Left renal cortex interstitium (tissue), 4 donors: Measurements from ENCODE around the gene RABEP2. TPM values are rescaled to one million over a fixed set of nuclear protein-coding genes. Genes with fewer than 3 reads are reported as not detected.
"Not testable (repeated sequence)": the region's sequence is repeated elsewhere in the genome, so short reads cannot be mapped to it uniquely, and the experiment has no call there.

Experiments used
- DNase-seq, 4 donors: peaks; one replicate each; pipeline ENCODE4 v3.0.0-alpha.2; 2013; ENCODE audit warnings: low read depth in 4 of 4, low spot score in 2 of 4, missing footprints in 1 of 4
- polyA plus RNA-seq, 4 donors: library from polyadenylated mRNA; unstranded; fragments of 120-200 nt; gene quantifications; one replicate each; pipeline ENCODE4 v1.2.1, GENCODE V29; 2013; ENCODE audit not compliant: insufficient read length in 4 of 4

Gene RABEP2
- polyA plus RNA-seq, 4 donors: 16.2 to 32.5 (median 28.7) TPM

GRCh38 chr16:28904828-28905227 is 20.2 kb downstream of the RABEP2 start:
- DNase-seq: no peak

- no peak for DNase-seq
Observed at GRCh38 chr16:28904363-28904762, 20.7 kb downstream of the RABEP2 start.

- DNase-seq: no peak
Observed at GRCh38 chr16:28903344-28904042, 21.5 kb downstream of the RABEP2 start.

GRCh38 chr16:28902909-28903308 is 22.1 kb downstream of the RABEP2 start:
- DNase-seq: no peak

- no peak for DNase-seq
Observed at GRCh38 chr16:28901862-28902261, 23.2 kb downstream of the RABEP2 start.

GRCh38 chr16:28900601-28901000 is 24.4 kb downstream of the RABEP2 start:
- DNase-seq: no peak

GRCh38 chr16:28899882-28900590 is 25.0 kb downstream of the RABEP2 start:
- no peak for DNase-seq

- no peak for DNase-seq
Observed at GRCh38 chr16:28898942-28899341, 26.1 kb downstream of the RABEP2 start.

GRCh38 chr16:28898266-28898665 is 26.8 kb downstream of the RABEP2 start:
- DNase-seq: no peak

- no peak for DNase-seq
Observed at GRCh38 chr16:28897826-28898225, 27.2 kb downstream of the RABEP2 start.

- DNase-seq: no peak
Observed at GRCh38 chr16:28895609-28896008, 29.4 kb downstream of the RABEP2 start.

GRCh38 chr16:28893291-28893690 is 31.7 kb downstream of the RABEP2 start:
- DNase-seq: no peak

GRCh38 chr16:28891964-28892890 is 32.8 kb downstream of the RABEP2 start:
- no peak for DNase-seq

GRCh38 chr16:28890355-28890754 is 34.7 kb downstream of the RABEP2 start:
- DNase-seq: not testable (repeated sequence)

GRCh38 chr16:28886945-28887344 is 38.1 kb downstream of the RABEP2 start:
- no peak for DNase-seq

GRCh38 chr16:28884045-28884444 is 41.0 kb downstream of the RABEP2 start:
- no peak for DNase-seq

GRCh38 chr16:28883221-28883996 is 41.6 kb downstream of the RABEP2 start:
- DNase-seq: no peak

- DNase-seq: no peak
Observed at GRCh38 chr16:28882551-28883160, 42.4 kb downstream of the RABEP2 start.

GRCh38 chr16:28881565-28881964 is 43.5 kb downstream of the RABEP2 start:
- not testable (repeated sequence) for DNase-seq

- DNase-seq: no peak
Observed at GRCh38 chr16:28880955-28881354, 44.1 kb downstream of the RABEP2 start.
